A549 (cell line): ENCODE results near the gene QRICH1. TPM values are rescaled to one million over a fixed set of nuclear protein-coding genes. Genes with fewer than 3 reads are reported as not detected.

Experiments
- ATAC-seq, 2 experiments: fragments of 200-7000 bp in 1 of 2; fragments of >200 bp in 1 of 2; cut with Nextera tagmentation in 1 of 2; cut with Tn5 transposase in 1 of 2; 3 replicates each; pipeline versions ENCODE4 v1.8.0 to v1.9.1; 2018 to 2020; ENCODE audit warnings: mild to moderate bottlenecking in 1 of 2, moderate library complexity in 1 of 2
- CTCF ChIA-PET: fragments of 300-600 bp; sonication (Branson Sonifier 250); formaldehyde crosslinking; extraction: SDS; loops from one replicate; lab custom pipeline; 2021; ENCODE audit warnings: antibody characterized with exemption, inconsistent platforms; lab: Yijun Ruan, JAX
- POLR2A ChIA-PET: fragments of 350-600 bp; formaldehyde crosslinking; extraction: SDS; loops from one replicate; lab custom pipeline; 2021; ENCODE audit warnings: antibody characterized with exemption, inconsistent platforms; lab: Yijun Ruan, JAX
- DNase-seq, 2 experiments: peaks; one replicate each; pipeline versions ENCODE4 v3.0.0 to v3.0.0-alpha.2; 2011 to 2016; ENCODE audit warnings: low read depth in 1 of 2, low spot score in 1 of 2
- FAIRE-seq: peaks from 2 replicates; lab custom pipeline; 2011; peaks lifted over from hg19 to GRCh38; lab: Jason Lieb, UNC
- H3K27ac ChIP-seq, 2 experiments: fragments of >200 bp; sonication (Bioruptor Twin); formaldehyde crosslinking; 3 replicates each; pipeline ENCODE4 v1.5.1; 2016 to 2017
- H3K4me1 ChIP-seq: fragments of >200 bp; sonication (Bioruptor Twin); formaldehyde crosslinking; 3 replicates; pipeline ENCODE4 v1.6.1; 2016
- H3K4me2 ChIP-seq: fragments of >200 bp; sonication (Bioruptor Twin); formaldehyde crosslinking; 3 replicates; pipeline ENCODE4 v1.6.1; 2016
- H3K4me3 ChIP-seq: fragments of >200 bp; sonication (Bioruptor Twin); formaldehyde crosslinking; 3 replicates; pipeline ENCODE4 v1.5.1; 2016
- H3K9me3 ChIP-seq: fragments of >200 bp; sonication (Bioruptor Twin); formaldehyde crosslinking; 3 replicates; pipeline ENCODE4 v1.6.1; 2016
- CBX8 ChIP-seq: fragments of 200-600 bp; sonication (generic); IDR thresholded peaks from 2 replicates; pipeline ENCODE4 v1.6.1; 2016
- E2F6 ChIP-seq: IDR thresholded peaks from 2 replicates; pipeline ENCODE4 v1.6.1; 2012; ENCODE audit warnings: low read depth, borderline replicate concordance
- EHF ChIP-seq: fragments of 250-450 bp; sonication (Bioruptor Pico); IDR thresholded peaks from 2 replicates; pipeline ENCODE4 v1.5.0; 2020; ENCODE audit warnings: mild to moderate bottlenecking
- EHMT2 ChIP-seq: fragments of 200-600 bp; sonication (generic); IDR thresholded peaks from 2 replicates; pipeline ENCODE4 v1.6.1; 2016; ENCODE audit warnings: antibody characterized with exemption, low read depth, mild to moderate bottlenecking, moderate library complexity
- EP300 ChIP-seq, 2 experiments: fragments of >200 bp; sonication (Bioruptor Twin); formaldehyde crosslinking; IDR thresholded peaks; 2 replicates in 1 of 2; 3 replicates in 1 of 2; pipeline ENCODE4 v1.6.1; 2016 to 2017
- FOSL2 ChIP-seq, 2 experiments: fragments of 450-650 bp in 1 of 2; fragments of >200 bp in 1 of 2; sonication (Bioruptor Twin) in 1 of 2; formaldehyde crosslinking; IDR thresholded peaks; 2 replicates each; pipeline versions ENCODE4 v1.5.0 to v1.6.1; 2016 to 2020; ENCODE audit warnings: mild to moderate bottlenecking in 1 of 2, moderate library complexity in 1 of 2
- HDAC2 ChIP-seq: fragments of 200-600 bp; sonication (generic); IDR thresholded peaks from 2 replicates; pipeline ENCODE4 v1.6.1; 2016
- HEYL ChIP-seq: fragments of 250-450 bp; sonication (Bioruptor Pico); IDR thresholded peaks from 2 replicates; pipeline ENCODE4 v1.8.0; 2021; ENCODE audit warnings: mild to moderate bottlenecking, moderate library complexity
- HMGXB4 ChIP-seq: fragments of 250-450 bp; sonication (Bioruptor Pico); IDR thresholded peaks from 2 replicates; pipeline ENCODE4 v1.5.0; 2021; ENCODE audit warnings: mild to moderate bottlenecking, moderate library complexity, borderline replicate concordance
- HOXA7 ChIP-seq: fragments of 250-450 bp; sonication (Bioruptor Pico); IDR thresholded peaks from 2 replicates; pipeline ENCODE4 v1.5.0; 2020; ENCODE audit warnings: mild to moderate bottlenecking, moderate library complexity
- HOXB13 ChIP-seq: fragments of 250-450 bp; sonication (Bioruptor Pico); IDR thresholded peaks from 2 replicates; pipeline ENCODE4 v1.5.0; 2020; ENCODE audit warnings: low read depth, mild to moderate bottlenecking, moderate library complexity
- HOXB5 ChIP-seq: fragments of 250-450 bp; sonication (Bioruptor Pico); IDR thresholded peaks from 2 replicates; pipeline ENCODE4 v1.5.0; 2020; ENCODE audit warnings: mild to moderate bottlenecking, moderate library complexity
- JUN ChIP-seq, 2 experiments: fragments of >200 bp; sonication (Bioruptor Twin); formaldehyde crosslinking; IDR thresholded peaks; 2 replicates in 1 of 2; 3 replicates in 1 of 2; pipeline ENCODE4 v1.6.1; 2016 to 2017
- KDM5A ChIP-seq: fragments of 200-600 bp; sonication (generic); IDR thresholded peaks from 2 replicates; pipeline ENCODE4 v1.6.1; 2016; ENCODE audit warnings: antibody characterized with exemption, mild to moderate bottlenecking
- MAFK ChIP-seq: fragments of 450-650 bp; IDR thresholded peaks from 2 replicates; pipeline ENCODE4 v1.6.1; 2014; ENCODE audit not compliant: partially characterized antibody
- MAX ChIP-seq: IDR thresholded peaks from 2 replicates; pipeline ENCODE4 v1.6.1; 2012
- MYC ChIP-seq: IDR thresholded peaks from 2 replicates; pipeline ENCODE4 v1.6.1; 2012; ENCODE audit warnings: mild to moderate bottlenecking, inconsistent platforms, low read length, improper control_type of control experiment, borderline replicate concordance
- PBX3 ChIP-seq: IDR thresholded peaks from 2 replicates; pipeline ENCODE4 v1.6.1; 2012
- POLR2A ChIP-seq: IDR thresholded peaks from 2 replicates; pipeline ENCODE4 v1.6.1; 2012; ENCODE audit warnings: mild to moderate bottlenecking, low read length
- RAD21 ChIP-seq, 2 experiments: fragments of >200 bp in 1 of 2; sonication (Bioruptor Twin) in 1 of 2; formaldehyde crosslinking in 1 of 2; IDR thresholded peaks in 1 of 2; conservative IDR thresholded peaks in 1 of 2; 2 replicates in 1 of 2; 3 replicates in 1 of 2; pipeline ENCODE4 v1.6.1; 2012 to 2018; ENCODE audit warnings: inconsistent platforms in 1 of 2
- RCOR1 ChIP-seq: fragments of 150-350 bp; IDR thresholded peaks from 2 replicates; pipeline ENCODE4 v1.6.1; 2014; ENCODE audit warnings: antibody characterized with exemption, low read length, low read depth
- SMC3 ChIP-seq: fragments of >200 bp; sonication (Bioruptor Twin); formaldehyde crosslinking; IDR thresholded peaks from 3 replicates; pipeline ENCODE4 v1.6.1; 2018; ENCODE audit warnings: inconsistent platforms
- SREBF2 ChIP-seq: fragments of 450-650 bp; IDR thresholded peaks from 2 replicates; pipeline ENCODE4 v1.6.1; 2014; ENCODE audit warnings: mild to moderate bottlenecking, moderate library complexity
- USF2 ChIP-seq: fragments of 450-650 bp; IDR thresholded peaks from 2 replicates; pipeline ENCODE4 v1.6.1; 2014; ENCODE audit warnings: antibody characterized with exemption
- ZFP36 ChIP-seq: fragments of 450-650 bp; IDR thresholded peaks from 2 replicates; pipeline ENCODE4 v1.6.1; 2014; ENCODE audit warnings: borderline replicate concordance; ENCODE audit not compliant: partially characterized antibody
- ZSCAN20 ChIP-seq: fragments of 250-450 bp; sonication (Bioruptor Pico); IDR thresholded peaks from 2 replicates; pipeline ENCODE4 v1.8.0; 2022; ENCODE audit warnings: mild to moderate bottlenecking, moderate library complexity
- WGBS: methylation state at CpG from one replicate; pipeline ENCODE4 v1.1.6; 2017; ENCODE audit errors: missing lambda C conversion rate; 5-methylcytosine and 5-hydroxymethylcytosine counted together
- polyA plus RNA-seq, 4 experiments: library from polyadenylated mRNA; depleted of rRNA in 3 of 4; stranded (reverse); fragments of >200 nt; fragmentation: RNase III in 1 of 4; extraction: RNeasy Plus Mini Kit Qiagen cat#74134 plus additional on column Dnase treatment in 1 of 4; gene quantifications; 2 replicates in 3 of 4; 3 replicates in 1 of 4; pipeline ENCODE4 v1.2.3, GENCODE V29; 2011 to 2017

The QRICH1 gene
- polyA plus RNA-seq, 2 of the 4 experiments (the other 2 are of a cell fraction): 47.9 to 53.8 TPM

- Histone ChIP-seq H3K9me3 (no peaks in the 10 kb centered on the region), H3K4me3 (no peak overlapping the region), H3K4me1 (no peaks in the 10 kb centered on the region), H3K4me2 (no peak overlapping the region), H3K27ac (no peak overlapping the region)
- CTCF ChIA-PET: interaction anchor here (0.6 to 5.6 kb wide), 3 partner anchors 12 to 60 kb away, joined by 3 to 29 read pairs (median 5); partner anchors contain the start of genes NDUFAF3 and QRICH1
- 90% methylated on average over 2 of the region's 2 CpGs for WGBS
- DNase-seq: no peak
- POLR2A ChIA-PET: no interaction called here
- FAIRE-seq: no peak
- ATAC-seq: no peak
- TF ChIP-seq ZSCAN20 (CRISPR knock-in tag): no peak
- TF ChIP-seq POLR2A: no peak
- TF ChIP-seq MAFK: no peak
- no peak for TF ChIP-seq MAX
- no peak for TF ChIP-seq E2F6
- no peak for TF ChIP-seq ZFP36
- TF ChIP-seq, all 56 proteins: peak for 0
Measured at GRCh38 chr3:49034650-49035049, 59.2 kb downstream of the QRICH1 start.

- no peak for FAIRE-seq
- Histone ChIP-seq H3K27ac (no peak overlapping the region), H3K4me1 (peaks cover 7% of the 10 kb centered on the region), H3K9me3 (no peaks in the 10 kb centered on the region), H3K4me3 (no peak overlapping the region), H3K4me2 (no peak overlapping the region)
- no peak for DNase-seq
- no peak for TF ChIP-seq ZFP36
- no peak for TF ChIP-seq PBX3
- no peak for TF ChIP-seq HOXB5
- TF ChIP-seq RCOR1: no peak
- TF ChIP-seq E2F6: no peak
- no peak for TF ChIP-seq HMGXB4
- no peak for TF ChIP-seq HOXB13
- no peak for TF ChIP-seq MYC
- ChIA-PET POLR2A (interaction anchor here (1.2 kb wide), 1 partner anchor 11 kb away, joined by 5 read pairs; the partner anchor contains the start of gene NDUFAF3), CTCF (interaction anchor here (1.2 to 5.6 kb wide), 2 partner anchors 11 to 45 kb away, joined by 4 to 29 read pairs; partner anchors contain the start of gene NDUFAF3)
- WGBS: 84% methylated on average over 5 of the region's 6 CpGs
- no peak for ATAC-seq
Measured at GRCh38 chr3:49032646-49033304, 61.1 kb downstream of the QRICH1 start.

- Histone ChIP-seq H3K27ac (no peak overlapping the region), H3K9me3 (no peaks in the 10 kb centered on the region), H3K4me1 (peaks cover 14% of the 10 kb centered on the region), H3K4me3 (no peak overlapping the region), H3K4me2 (no peak overlapping the region)
- POLR2A ChIA-PET: interaction anchor here (0.7 kb wide), 1 partner anchor 91 kb away, joined by 5 read pairs; the partner anchor contains the start of gene USP19
- 96% methylated on average over 6 of the region's 6 CpGs for WGBS
- no peak for ATAC-seq
- TF ChIP-seq USF2 (no peak), FOSL2 (IDR thresholded peaks at IDR 0.05) (no peak), FOSL2 (CRISPR knock-in tag; IDR thresholded peaks at IDR 0.05) (no peak), HMGXB4 (no peak), RCOR1 (no peak), POLR2A (no peak), MAFK (no peak), SREBF2 (no peak), HOXA7 (CRISPR knock-in tag) (no peak), CBX8 (no peak), HEYL (no peak), EP300 (IDR thresholded peaks at IDR 0.05) (no peak), EHMT2 (no peak), HOXB5 (no peak), HDAC2 (no peak), EHF (no peak), SMC3 (no peak), JUN (IDR thresholded peaks at IDR 0.05) (no peak), RAD21 (conservative IDR thresholded peaks at IDR 0.05 in 1 of 2, IDR thresholded peaks at IDR 0.05 in 1 of 2) (no peak), KDM5A (no peak)
- no peak for FAIRE-seq
- CTCF ChIA-PET: interaction anchor here (5.6 kb wide), 1 partner anchor 8 kb away, joined by 29 read pairs; the partner anchor contains the start of gene NDUFAF3
- no peak for DNase-seq
Measured at GRCh38 chr3:49030321-49030720, 63.5 kb downstream of the QRICH1 start.
